Cardiac muscle cell (in vitro differentiated cells and primary cell): ENCODE measurements around the gene DCTD. TPM values are rescaled to one million over a fixed set of nuclear protein-coding genes. Genes with fewer than 3 reads are reported as not detected.
A peak's percentile ranks its signal among the peaks of the same experiment; 100 is the strongest.

Source experiments
- DNase-seq, 2 donors: peaks; one replicate each; pipeline versions ENCODE4 v3.0.0 to v3.0.0-alpha.2; 2010 to 2017; ENCODE audit warnings: low read depth in 1 of 2, low spot score in 1 of 2
- H3K27ac ChIP-seq: fragments of 200-600 bp; sonication (generic); 2 replicates; pipeline ENCODE4 v1.5.1; 2016
- H3K27me3 ChIP-seq: fragments of 200-600 bp; sonication (generic); 2 replicates; pipeline ENCODE4 v1.6.0; 2016; ENCODE audit warnings: control low read depth
- H3K36me3 ChIP-seq: fragments of 200-600 bp; sonication (generic); 2 replicates; pipeline ENCODE4 v1.5.1; 2016; ENCODE audit warnings: control low read depth
- H3K4me1 ChIP-seq: fragments of 200-600 bp; sonication (generic); 2 replicates; pipeline ENCODE4 v1.8.1; 2017; ENCODE audit warnings: low read depth, mild to moderate bottlenecking, mixed run types
- H3K4me3 ChIP-seq: fragments of 200-600 bp; sonication (generic); 2 replicates; pipeline ENCODE4 v1.5.1; 2016; ENCODE audit warnings: mild to moderate bottlenecking
- H3K9me3 ChIP-seq: fragments of 200-600 bp; sonication (generic); 2 replicates; pipeline ENCODE4 v1.5.1; 2017; ENCODE audit warnings: low read depth, mild to moderate bottlenecking, control low read depth
- polyA plus RNA-seq: library from polyadenylated mRNA; unstranded; fragments of >200 nt; fragmentation: Nextera tagmentation; extraction: Ambion mirVana; gene quantifications from 2 replicates; pipeline ENCODE4 v1.2.1, GENCODE V29; 2016
- total RNA-seq: library from RNA; depleted of rRNA; stranded (reverse); fragments of >200 nt; gene quantifications from 2 replicates; pipeline ENCODE4 v1.2.3, GENCODE V29; 2016
- TF ChIP-seq, protein P1 (sequence below): IDR thresholded peaks from 2 replicates; pipeline ENCODE4 v1.5.1; 2012; ENCODE audit warnings: low read depth, mild to moderate bottlenecking, low read length

The DCTD gene
- total and polyA plus RNA-seq, 2 experiments from 2014 or later, result 55.4 to 73.6 TPM

DNA sequence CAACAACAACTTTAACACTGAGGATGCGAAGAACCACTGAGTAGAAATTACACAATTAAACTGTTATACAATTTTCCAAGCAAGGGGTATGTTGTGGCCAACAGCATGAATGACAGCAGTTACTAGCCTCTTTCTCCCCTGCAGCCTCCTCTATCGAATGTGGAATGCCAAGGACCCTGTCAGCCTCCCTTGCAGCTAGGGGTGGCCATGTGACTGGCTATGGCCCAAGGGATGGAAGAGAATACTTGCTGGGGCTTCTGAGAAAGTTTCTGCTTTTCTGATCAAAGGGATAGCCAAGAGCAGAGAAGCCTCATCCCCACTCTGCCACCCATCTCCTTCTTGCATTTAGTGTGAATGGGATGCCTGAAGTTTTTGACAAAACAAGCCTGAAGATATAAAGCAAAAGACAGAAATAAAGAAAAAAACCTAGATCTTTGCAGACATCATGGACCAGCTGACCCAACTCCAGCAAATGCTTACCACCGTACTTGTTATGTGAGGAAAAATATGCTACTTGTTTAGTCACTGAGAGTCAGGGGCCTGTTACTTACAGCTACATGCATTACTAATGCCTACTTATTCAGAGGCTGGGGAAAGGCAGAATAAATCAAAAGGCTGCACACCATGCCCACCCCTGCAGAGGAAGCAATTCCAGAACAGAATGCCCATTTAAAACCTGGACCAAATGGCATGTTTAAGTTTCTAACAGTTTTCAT is 32.0 kb downstream of the DCTD start:
- Histone ChIP-seq H3K9me3 (no peaks in the 10 kb centered on the region), H3K4me1 (no peaks in the 10 kb centered on the region), H3K27ac (no peak overlapping the region), H3K27me3 (no peaks in the 10 kb centered on the region), H3K4me3 (no peak overlapping the region), H3K36me3 (peaks cover 5% of the 10 kb centered on the region)
- TF ChIP-seq, protein P1, sequence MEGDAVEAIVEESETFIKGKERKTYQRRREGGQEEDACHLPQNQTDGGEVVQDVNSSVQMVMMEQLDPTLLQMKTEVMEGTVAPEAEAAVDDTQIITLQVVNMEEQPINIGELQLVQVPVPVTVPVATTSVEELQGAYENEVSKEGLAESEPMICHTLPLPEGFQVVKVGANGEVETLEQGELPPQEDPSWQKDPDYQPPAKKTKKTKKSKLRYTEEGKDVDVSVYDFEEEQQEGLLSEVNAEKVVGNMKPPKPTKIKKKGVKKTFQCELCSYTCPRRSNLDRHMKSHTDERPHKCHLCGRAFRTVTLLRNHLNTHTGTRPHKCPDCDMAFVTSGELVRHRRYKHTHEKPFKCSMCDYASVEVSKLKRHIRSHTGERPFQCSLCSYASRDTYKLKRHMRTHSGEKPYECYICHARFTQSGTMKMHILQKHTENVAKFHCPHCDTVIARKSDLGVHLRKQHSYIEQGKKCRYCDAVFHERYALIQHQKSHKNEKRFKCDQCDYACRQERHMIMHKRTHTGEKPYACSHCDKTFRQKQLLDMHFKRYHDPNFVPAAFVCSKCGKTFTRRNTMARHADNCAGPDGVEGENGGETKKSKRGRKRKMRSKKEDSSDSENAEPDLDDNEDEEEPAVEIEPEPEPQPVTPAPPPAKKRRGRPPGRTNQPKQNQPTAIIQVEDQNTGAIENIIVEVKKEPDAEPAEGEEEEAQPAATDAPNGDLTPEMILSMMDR, result no peak
- no peak for DNase-seq

DNA sequence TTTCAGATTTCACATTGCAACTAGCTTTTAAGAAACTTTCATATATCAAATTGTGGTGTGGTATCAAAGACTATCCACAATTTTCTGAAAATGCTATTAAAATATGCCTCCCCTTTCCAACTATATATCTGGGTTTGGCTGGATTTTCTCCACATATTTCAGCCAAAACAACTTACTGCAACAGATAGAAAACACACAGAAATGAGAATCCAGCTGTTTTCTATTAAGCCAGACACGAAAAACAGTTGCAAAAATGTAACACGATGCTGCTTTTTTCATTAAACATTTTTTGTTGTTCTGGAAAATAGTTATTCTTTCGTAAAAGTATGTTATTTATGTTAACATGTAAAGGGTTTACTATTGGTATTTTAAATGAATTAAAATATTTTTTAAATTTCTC is 33.1 kb downstream of the DCTD start:
- no peaks in the 10 kb centered on the region for H3K27me3 ChIP-seq
- no peaks in the 10 kb centered on the region for H3K4me1 ChIP-seq
- TF ChIP-seq, protein P1, result no peak
- H3K9me3 ChIP-seq, result no peaks in the 10 kb centered on the region
- no peak overlapping the region for H3K4me3 ChIP-seq
- peaks cover under 1% of the 10 kb centered on the region for H3K36me3 ChIP-seq
- no peak for DNase-seq
- H3K27ac ChIP-seq, result no peak overlapping the region

GRCh38 chr4:182883351-182883750 is 33.8 kb downstream of the DCTD start:
- H3K36me3 ChIP-seq, result no peaks in the 10 kb centered on the region
- H3K27me3 ChIP-seq, result no peaks in the 10 kb centered on the region
- no peaks in the 10 kb centered on the region for H3K9me3 ChIP-seq
- H3K27ac ChIP-seq, result no peak overlapping the region
- H3K4me1 ChIP-seq, result no peaks in the 10 kb centered on the region
- DNase-seq, result no peak
- H3K4me3 ChIP-seq, result no peak overlapping the region
- TF ChIP-seq, protein P1, result no peak

DNA sequence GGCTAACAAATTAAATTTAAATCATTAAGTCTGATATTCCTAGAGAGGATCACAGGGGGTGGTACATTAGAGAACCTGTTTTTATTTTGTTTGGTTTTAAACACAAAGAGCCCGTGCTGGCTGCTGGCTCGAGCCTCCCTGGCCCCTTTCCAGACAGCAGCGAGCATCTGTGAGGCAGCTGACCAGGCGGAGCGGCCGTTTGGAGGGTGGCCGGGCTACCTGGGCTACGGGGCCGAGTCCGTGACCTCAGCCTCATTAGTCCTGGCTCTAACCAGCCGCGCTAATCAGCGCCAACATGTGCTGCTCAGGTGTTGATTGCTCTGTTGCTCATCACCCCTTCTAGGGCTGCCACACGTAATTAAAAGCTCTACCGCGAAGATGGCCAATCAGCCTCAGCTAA is 35.3 kb downstream of the DCTD start:
- no peak overlapping the region for H3K4me3 ChIP-seq
- TF ChIP-seq, protein P1, result no peak
- H3K27ac ChIP-seq, result no peak overlapping the region
- no peak for DNase-seq
- H3K27me3 ChIP-seq, result no peaks in the 10 kb centered on the region
- H3K9me3 ChIP-seq, result no peaks in the 10 kb centered on the region
- no peaks in the 10 kb centered on the region for H3K36me3 ChIP-seq
- no peaks in the 10 kb centered on the region for H3K4me1 ChIP-seq

- Histone ChIP-seq H3K27ac (no peak overlapping the region), H3K9me3 (no peaks in the 10 kb centered on the region), H3K27me3 (no peaks in the 10 kb centered on the region), H3K4me1 (no peaks in the 10 kb centered on the region), H3K4me3 (no peak overlapping the region), H3K36me3 (no peaks in the 10 kb centered on the region)
- TF ChIP-seq, protein P1, result no peak
- DNase-seq, result peak in 1 of 2 donors; percentile 59
Measured at GRCh38 chr4:182880387-182881356, 36.5 kb downstream of the DCTD start.
